ENCODE measurements around the gene SCAPER. TPM values are rescaled to one million over a fixed set of nuclear protein-coding genes. Genes with fewer than 3 reads are reported as not detected.

The SCAPER gene
- total RNA-seq, 3 donors from 2014 or later = 15.8 to 33.1 (median 33.0) TPM

DNA sequence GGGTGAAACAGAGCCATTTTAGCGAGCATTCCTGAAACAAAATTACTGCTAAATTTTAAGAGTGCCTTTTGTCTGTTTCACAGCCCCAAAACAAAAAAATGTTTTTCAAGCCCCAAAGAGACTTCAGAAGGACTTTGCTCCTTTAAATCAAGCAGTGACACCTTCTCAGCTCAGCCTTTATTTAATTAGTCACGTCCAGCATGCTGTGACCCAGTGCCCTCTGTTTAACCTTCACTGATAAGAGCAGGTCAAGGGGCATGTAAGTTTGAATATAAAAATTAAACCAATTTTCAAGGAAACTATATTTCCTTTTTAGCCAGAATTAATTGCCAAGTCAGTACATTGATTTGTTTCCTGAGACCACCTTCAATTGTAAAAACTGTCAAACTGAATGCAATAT lies 527.9 kb downstream of the SCAPER start:
- ATAC-seq = no peak

DNA sequence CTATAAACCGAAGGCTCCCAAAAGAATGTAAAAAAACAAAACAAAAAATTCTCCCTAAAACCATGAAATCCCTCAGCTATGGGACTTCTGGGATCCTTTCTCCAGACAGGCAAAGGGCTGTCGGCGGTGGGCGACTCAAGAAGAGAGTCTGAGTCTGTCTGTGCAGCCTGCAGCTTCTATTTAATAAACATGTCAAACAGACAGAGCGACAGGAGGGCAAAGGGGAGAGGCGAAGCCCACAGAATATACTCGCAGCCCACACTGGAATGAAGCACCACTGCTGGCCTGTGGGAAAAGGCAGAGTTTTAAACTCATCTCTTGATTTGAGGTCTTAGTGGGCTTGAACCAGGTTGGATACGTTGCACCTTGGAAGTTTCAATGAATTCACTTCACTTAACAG lies 528.3 kb downstream of the SCAPER start:
- DNase-seq = no peak

More for the DNA sequence above, 527.9 kb downstream of the SCAPER start:
- Histone ChIP-seq H3K4me3 (no peak overlapping the region), H3K9me3 (no peaks in the 10 kb centered on the region), H3K36me3 (ENCODE audit: low read depth) (no peaks in the 10 kb centered on the region), H3K4me1 (ENCODE audit: low read depth) (no peaks in the 10 kb centered on the region)
- intact Hi-C loops (cut with DNase I, micrococcal nuclease) = no loop called here
- DNase-seq = no peak
- TF ChIP-seq, protein P1, sequence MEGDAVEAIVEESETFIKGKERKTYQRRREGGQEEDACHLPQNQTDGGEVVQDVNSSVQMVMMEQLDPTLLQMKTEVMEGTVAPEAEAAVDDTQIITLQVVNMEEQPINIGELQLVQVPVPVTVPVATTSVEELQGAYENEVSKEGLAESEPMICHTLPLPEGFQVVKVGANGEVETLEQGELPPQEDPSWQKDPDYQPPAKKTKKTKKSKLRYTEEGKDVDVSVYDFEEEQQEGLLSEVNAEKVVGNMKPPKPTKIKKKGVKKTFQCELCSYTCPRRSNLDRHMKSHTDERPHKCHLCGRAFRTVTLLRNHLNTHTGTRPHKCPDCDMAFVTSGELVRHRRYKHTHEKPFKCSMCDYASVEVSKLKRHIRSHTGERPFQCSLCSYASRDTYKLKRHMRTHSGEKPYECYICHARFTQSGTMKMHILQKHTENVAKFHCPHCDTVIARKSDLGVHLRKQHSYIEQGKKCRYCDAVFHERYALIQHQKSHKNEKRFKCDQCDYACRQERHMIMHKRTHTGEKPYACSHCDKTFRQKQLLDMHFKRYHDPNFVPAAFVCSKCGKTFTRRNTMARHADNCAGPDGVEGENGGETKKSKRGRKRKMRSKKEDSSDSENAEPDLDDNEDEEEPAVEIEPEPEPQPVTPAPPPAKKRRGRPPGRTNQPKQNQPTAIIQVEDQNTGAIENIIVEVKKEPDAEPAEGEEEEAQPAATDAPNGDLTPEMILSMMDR (IDR thresholded peaks at IDR 0.05) = no peak

DNA sequence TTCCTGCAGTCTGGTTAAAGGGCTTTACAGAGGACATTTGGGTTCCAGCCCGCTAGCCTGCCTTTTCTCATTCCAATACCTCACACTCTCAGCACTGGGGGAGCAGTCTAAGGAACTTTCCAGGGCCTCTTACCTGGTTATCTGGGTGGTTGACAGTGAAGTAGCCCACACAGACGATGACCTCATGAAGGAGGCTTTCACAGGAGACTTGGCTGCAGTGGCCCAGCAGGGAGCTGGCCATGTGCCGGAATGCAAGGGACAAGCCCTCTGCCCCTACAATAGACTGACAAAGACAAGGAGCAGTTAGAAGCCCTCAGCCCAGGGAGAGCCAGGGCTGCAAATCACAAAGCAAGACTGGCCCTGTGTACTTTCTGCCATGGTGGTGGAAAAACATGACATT lies 529.1 kb downstream of the SCAPER start:
- no peaks in the 10 kb centered on the region for H3K36me3 ChIP-seq (ENCODE audit: low read depth)
- no peaks in the 10 kb centered on the region for H3K4me1 ChIP-seq (ENCODE audit: low read depth)
- DNase-seq = no peak
- no peaks in the 10 kb centered on the region for H3K9me3 ChIP-seq
- no peak for ATAC-seq
- intact Hi-C loops (cut with DNase I, micrococcal nuclease) = no loop called here
- TF ChIP-seq, protein P1 (IDR thresholded peaks at IDR 0.05) = no peak
- no peak overlapping the region for H3K4me3 ChIP-seq

More for the DNA sequence above, 528.3 kb downstream of the SCAPER start:
- ATAC-seq = no peak
- Histone ChIP-seq H3K9me3 (no peaks in the 10 kb centered on the region), H3K4me1 (ENCODE audit: low read depth) (no peaks in the 10 kb centered on the region), H3K36me3 (ENCODE audit: low read depth) (no peaks in the 10 kb centered on the region), H3K4me3 (no peak overlapping the region)
- TF ChIP-seq, protein P1 (IDR thresholded peaks at IDR 0.05) = no peak
- intact Hi-C loops (cut with DNase I, micrococcal nuclease) = no loop called here

DNA sequence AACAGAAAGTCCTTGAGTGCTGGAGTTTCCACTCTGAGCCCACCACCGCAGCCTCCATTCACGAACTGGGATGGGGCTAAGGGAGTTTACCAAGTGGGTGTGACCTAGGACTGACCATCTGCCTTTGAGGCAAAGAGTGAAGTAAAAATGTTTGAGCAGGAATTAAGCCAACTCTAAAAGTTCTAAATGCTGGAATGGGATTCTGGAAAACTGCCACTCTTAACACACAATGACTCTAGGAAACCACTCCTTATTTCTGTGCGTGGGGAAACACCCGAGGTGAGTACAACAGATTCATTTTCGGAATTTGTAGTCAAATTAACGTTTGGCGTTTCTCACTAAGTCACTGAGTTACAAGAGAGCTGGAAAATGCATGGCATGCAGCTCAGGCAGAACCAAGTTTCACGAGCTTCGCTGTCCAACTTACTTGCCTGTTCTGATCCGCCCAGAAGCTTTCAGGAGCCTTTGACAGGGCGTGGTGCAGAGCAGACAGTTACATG lies 537.0 kb downstream of the SCAPER start:
- peak in 1 of 3 donors; percentile 47 for DNase-seq
- no peak overlapping the region for H3K4me3 ChIP-seq
- no peaks in the 10 kb centered on the region for H3K36me3 ChIP-seq (ENCODE audit: low read depth)
- no peaks in the 10 kb centered on the region for H3K9me3 ChIP-seq
- H3K4me1 ChIP-seq (ENCODE audit: low read depth) = peaks cover 24% of the 10 kb centered on the region
- TF ChIP-seq, protein P1 (IDR thresholded peaks at IDR 0.05) = no peak
- ATAC-seq = peak; percentile 62
- intact Hi-C loops (cut with DNase I, micrococcal nuclease) = no loop called here

DNA sequence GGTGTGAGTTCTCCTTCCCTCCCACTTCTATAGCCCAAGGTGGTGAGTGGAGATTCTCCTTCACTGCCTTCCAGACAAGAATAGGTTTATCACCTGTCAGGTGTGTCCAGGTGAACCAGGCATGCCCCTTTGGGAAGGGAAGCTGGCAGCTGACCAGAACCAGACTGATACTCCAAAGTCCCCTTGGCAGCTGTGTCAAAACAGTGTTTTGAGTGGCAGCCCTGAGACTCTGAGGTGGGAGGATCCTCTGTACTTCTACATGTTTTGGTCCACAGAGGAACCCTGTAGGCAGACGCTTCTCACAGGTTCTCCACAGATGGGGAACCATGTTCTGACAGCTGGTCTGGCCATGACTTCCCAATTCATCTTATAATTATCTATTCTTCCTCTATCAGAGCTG lies 538.4 kb downstream of the SCAPER start:
- peak; percentile 93 for ATAC-seq
- Histone ChIP-seq H3K9me3 (no peaks in the 10 kb centered on the region), H3K36me3 (ENCODE audit: low read depth) (no peaks in the 10 kb centered on the region), H3K4me3 (no peak overlapping the region), H3K4me1 (ENCODE audit: low read depth) (peaks cover 24% of the 10 kb centered on the region)
- intact Hi-C loops (cut with DNase I, micrococcal nuclease) = no loop called here
- TF ChIP-seq, protein P1 (IDR thresholded peaks at IDR 0.05) = no peak
- DNase-seq = peak; percentile 65 to 93 (median 86)

DNA sequence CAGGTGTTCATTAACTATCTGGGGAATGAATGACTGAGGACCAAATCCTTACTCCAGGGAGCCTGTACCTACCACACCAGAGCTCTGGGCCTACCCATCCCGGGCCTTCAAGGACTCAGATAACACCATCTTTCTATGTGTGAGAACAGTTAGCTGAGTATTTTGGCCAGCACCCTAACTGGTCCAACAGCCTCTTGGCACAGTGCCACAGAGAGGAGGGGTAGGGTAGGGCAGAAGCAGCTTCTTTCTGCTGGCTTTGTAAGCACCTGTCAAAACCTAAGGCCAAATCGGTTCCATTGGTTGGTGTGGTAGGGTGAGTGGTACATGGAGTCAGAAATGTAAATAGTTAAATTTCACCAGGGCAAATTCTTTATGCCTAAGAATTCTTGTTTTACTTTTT lies 541.9 kb downstream of the SCAPER start:
- TF ChIP-seq, protein P1 (IDR thresholded peaks at IDR 0.05) = no peak
- intact Hi-C loops (cut with DNase I, micrococcal nuclease) = no loop called here
- DNase-seq (no peak), ATAC-seq (no peak)
- Histone ChIP-seq H3K9me3 (no peaks in the 10 kb centered on the region), H3K4me1 (ENCODE audit: low read depth) (peaks cover 21% of the 10 kb centered on the region), H3K4me3 (no peak overlapping the region), H3K36me3 (ENCODE audit: low read depth) (no peaks in the 10 kb centered on the region)
